Stimulated activated CD4-positive, alpha-beta T cell treated with anti-CD3 and anti-CD28 coated beads, Interleukin-2, amount 100 ng/mL, for 4 hours (primary cell): ENCODE data around the gene WDR36.

Experiments used
- DNase-seq: peaks from one replicate; pipeline ENCODE4 v3.0.0-alpha.2; 2020; ENCODE audit warnings: low read depth

The WDR36 gene

DNA sequence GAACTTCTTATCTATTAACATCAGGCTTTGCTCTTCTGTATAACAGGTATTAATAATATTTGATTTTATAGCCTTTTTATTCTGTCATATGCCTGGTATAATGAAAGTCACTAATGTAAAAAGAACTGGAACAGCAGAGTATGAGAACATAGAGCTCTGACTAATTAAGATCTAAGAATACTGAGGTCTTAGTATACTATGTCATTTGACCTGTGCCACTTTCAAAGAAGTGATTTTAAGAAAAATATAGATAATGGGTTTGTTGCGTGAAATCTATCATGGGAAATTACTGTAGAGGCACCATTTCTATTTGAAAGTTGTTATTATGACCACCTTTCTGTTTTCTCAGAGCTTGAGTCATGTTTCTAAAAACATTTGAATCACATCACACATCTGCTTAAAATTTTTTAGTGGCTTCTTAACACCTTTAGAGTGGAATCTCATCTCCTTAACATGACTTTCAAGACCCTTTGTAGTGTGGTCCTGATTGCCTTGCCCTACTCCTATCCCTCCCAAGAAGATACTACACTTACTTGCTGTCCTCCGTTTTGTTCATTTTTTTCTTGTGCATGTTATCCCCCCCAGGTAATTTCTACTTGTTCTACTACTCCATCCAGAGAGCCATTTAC, 14.3 kb downstream of the WDR36 start:
- no peak for DNase-seq

DNA sequence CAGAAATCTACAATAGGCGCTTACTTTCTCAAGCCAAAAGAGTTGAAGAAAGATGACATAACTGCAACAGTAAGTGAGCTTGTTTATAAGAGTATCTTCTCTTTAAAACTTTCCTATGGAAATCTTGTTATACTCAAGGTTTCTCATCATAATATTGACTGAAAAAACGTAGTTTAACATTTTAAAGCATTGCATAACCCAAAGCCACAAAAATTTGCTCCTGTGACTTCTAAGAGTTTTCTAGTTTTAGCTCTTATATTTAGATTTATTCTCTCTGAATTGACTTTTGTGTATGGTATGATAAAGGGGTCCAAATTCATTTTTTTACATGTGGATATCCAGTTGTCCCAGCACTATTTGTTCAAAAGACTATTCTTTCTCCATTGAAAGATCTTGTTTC, 15.2 kb downstream of the WDR36 start:
- no peak for DNase-seq

DNA sequence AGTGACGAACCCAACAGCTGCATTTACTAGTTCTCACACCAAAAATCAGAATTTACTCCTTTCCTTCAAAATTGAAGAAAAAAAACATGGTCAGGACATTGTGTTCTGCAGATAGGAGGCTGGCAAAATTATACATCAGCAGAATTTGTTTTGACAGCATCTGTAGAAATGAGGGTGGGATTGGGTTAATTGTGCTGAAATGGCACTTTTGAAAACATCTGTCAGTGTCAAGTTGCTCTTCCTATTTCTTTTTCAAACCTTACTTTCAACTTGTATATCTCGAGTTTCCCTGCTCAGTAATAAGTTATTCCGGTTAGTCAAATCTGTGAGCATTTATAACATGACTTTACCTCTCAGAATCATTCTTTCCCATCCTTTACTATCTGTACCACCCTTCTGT, 19.8 kb downstream of the WDR36 start:
- no peak for DNase-seq

DNA sequence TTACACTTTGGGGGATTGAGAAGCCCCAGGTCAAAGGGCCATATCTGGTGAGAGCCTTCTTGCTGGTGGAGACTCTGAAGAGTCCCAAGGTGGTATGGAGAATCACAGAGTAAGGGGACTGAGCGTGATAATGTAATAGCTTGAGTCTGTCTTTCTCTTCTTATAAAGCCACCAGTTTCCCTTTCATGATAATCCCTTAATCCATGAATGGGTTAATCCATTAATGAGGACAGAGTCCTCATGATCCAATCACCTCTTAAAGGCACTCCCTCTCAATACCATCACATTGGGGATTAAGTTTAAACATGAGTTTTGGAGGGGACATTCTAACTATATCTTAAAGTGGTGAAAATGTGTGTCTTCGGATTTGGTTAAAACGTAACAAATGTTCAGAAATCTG, 21.5 kb downstream of the WDR36 start:
- no peak for DNase-seq

DNA sequence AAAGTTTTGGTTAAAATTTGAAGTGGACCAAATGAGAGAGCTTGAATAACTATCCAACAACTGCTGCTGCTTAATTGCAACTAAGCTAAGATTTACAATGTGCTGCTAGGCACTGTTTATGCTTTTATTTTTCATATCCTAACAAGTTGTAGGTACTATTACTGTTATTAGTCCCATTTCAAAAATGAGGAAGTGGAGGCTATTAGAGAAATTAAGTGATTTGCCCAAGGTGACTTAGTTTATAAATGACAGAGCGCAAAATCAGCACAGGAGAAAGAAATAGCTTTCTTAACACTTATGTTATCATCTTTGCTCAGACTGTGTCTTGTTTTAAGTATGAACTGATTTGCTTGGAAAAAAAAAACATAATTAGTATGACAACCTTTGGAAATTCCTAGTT, 23.1 kb downstream of the WDR36 start:
- DNase-seq: no peak

DNA sequence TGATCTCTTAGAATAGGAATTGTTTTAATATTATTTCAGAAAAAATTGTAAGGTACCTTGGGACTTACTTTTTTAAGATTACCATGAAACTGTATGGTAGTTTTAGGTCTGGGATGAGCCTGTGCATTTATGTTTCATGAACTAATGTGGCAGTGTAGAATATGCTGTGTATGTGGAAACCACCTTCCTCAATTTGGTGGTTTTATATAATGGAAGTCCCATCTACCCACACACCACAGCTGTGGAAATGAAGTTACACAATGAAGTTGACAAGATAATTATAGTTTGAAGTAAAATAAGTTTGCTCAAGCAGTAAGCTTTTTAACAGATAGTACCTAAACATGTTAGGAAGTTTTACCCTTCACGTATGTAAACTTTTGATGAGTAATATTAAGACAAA, 24.4 kb downstream of the WDR36 start:
- no peak for DNase-seq

DNA sequence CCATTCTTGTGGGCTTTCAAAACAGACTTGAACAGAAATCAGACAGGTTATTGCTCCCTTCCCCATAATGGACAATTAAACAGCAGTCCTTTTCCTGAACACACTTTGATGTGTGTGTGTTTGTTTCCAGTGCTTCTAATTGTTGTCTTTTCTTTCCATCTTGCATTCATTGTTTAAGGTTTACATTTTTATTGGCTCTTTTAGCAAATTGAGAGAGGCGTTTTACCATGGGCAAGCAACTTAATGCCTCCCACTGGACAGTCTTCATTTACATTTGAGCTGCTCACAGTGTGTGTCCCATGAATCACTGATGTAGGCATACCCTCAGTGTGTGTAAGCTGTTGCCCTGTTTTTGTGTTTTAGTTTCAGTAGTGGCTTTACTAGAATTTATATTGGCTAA, 25.0 kb downstream of the WDR36 start:
- DNase-seq: no peak

DNA sequence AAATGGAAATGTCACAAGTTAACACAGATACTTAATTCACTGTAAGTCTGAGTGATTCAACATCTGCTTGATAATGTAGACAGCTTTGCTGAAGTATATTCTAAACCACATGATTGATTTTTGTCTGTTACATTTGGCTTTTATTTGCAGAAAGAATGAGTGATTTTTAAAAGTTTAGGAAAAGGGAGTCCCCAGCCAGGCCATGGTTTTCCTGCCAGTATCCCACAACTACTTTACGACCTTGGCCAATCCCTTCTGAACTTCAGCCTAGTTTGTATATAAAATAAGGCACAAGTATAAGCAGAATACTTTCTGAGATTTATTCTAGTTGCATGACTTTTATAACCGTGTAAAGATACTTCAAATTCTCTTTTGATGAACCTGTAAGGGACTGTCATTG, 27.1 kb downstream of the WDR36 start:
- no peak for DNase-seq

DNA sequence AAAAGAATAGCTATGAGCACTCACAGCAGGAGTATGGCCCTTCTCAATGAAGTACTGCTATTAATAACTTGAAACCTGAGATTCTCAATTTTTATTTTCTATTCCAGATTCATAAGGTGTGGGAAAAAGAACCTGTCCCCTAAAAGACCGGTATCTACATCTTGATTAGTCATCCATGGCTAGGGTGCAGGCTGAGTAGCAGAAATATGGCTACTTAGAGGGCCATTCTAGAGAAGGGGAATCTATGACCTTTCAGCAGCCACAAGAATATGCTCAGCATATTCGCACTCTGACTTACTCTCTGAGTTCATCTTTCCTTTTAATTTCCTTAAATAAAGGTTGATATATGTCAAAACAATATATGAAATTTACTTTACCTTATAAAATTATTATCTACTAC, 27.7 kb downstream of the WDR36 start:
- DNase-seq: no peak

DNA sequence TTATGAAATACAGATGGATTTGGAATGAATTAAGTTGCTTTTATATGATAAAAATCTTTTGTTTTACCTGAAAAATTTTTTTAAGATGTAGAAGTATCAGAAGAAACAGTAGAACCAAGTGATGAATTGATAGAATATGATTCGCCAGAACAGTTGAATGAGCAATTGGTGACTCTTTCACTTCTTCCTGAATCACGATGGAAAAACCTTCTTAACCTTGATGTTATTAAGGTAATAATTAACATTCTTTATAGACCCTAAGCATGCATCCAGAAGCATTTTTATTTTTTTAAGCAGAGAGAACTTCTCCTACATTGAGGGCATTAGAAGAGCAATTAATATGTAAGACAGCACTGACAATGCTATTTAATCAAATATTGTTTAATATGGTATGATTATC, 28.8 kb downstream of the WDR36 start:
- DNase-seq: no peak

DNA sequence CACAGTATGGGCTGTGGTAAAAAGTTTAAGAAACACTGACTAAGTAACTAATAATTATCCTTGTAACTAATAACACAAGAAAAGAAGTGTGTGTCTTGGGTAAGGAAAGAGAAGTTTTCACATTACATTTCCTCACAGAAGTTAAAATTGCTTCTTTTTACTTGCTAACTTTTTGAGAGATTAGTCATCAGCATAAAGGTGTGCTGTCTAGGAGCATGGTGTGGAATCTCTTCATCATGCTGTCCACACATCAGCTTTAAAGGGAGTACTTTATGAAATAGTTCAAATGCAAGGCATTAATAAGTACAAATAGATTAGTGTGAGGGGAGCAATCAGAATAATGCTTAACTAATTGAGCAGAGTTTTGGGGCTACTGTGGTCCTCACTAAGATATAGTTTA, 29.8 kb downstream of the WDR36 start:
- DNase-seq: no peak

DNA sequence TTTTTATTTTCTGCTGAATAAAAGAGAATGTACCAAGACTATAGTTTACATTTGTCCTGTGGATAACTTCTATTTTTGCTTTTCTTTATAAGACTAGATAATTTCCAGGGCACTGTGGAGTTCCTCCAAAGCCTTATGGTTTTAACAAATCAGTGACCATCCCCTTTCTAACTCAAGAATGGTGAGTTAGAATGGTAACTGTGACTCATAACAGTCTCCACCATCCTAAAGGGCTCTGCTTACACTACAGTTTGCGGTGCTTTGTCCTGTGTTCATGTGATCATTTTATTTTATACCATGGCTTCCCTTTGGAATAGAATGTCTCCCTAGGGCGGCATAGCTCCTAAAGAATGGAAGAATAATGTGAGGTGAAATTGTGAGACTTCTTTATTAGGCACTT, 30.2 kb downstream of the WDR36 start:
- DNase-seq: no peak

DNA sequence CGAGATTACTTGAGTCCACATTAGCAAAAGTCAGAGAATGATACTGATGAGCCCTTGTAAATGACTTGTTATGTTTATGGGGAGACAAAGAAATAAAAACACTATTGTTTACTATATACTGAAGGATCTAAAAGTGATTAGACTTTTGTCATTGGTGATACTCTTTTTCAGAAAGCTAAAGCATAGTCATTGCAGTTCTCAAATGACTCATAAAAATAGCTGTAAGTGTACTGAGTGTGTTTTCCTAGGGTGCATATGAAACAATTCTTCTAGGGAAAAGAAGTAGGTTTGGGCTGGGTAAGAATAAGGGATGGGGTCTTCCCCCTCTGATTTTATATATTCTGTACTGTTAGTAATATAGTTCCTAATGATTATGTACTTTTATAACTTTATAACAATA, 32.6 kb downstream of the WDR36 start:
- DNase-seq: no peak

DNA sequence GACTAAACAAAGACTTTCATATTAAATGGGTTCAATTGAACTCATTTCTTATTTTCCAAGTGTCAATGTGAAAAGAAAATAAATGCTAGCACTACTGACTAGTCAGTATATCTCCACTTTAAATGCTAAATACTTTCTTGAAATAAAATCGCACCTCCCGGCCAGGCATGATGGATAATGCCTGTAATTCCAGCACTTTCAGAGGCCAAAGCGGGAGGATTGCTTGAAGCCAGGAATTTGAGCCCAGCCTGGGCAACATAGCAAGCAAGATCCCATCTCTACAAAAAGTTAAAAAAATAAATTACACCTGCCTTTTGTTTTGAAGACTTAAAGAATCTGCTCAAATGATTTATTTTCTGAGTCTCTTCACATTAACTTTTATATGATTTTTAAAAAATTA, 34.7 kb downstream of the WDR36 start:
- no peak for DNase-seq

DNA sequence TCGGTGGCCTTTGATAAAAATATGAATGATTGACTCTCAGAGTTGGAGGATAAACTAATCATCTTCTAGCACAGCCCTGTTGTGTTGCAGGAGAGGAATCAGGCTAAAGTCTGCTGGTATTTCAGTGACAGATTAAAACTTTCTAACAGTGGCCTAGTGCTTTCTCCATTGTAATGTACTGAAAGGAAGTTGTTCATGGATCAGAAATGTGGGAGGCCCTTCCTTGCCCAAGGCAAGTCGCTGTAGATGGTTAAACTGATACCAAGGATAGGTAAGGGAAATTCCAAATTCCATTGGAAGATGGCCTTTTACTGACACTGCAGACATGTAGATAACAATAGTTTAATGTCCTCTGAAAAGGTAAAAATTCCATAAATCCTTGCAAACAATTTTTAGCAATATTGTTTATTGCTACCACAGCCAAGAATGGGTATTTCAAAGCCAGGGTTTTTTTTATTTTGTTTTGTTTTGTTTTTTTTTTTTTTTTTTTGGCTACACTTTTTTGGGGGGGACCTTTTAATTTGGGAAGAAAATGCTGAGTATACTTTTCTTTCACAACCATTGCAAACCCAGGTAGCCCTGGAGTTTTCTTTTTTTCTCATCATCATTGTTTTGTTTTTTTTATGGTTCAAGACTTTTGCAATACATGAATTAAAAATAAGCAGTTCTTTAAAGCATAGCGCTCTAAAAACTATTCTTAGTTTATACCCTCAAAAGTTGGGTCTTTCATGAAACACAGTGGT, 35.5 kb downstream of the WDR36 start:
- DNase-seq: no peak

DNA sequence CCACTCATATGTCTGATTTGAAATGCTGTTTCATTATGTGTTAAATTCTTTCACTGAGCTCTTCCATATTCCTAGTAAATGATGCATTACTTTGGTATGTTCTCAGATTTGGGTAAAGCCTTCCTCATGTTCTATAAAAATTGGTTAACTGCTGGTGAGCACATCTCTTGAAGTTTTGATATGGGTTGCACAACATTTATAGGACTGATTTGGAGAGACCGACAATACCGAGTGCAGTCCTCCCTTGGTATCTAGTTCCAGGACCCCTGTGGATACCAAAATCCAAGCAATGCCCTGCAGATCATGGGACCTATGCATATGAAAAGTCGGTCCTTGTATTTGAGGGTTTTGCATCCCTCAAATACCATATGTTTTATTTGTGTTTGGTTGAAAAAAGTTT, 37.8 kb downstream of the WDR36 start:
- no peak for DNase-seq

DNA sequence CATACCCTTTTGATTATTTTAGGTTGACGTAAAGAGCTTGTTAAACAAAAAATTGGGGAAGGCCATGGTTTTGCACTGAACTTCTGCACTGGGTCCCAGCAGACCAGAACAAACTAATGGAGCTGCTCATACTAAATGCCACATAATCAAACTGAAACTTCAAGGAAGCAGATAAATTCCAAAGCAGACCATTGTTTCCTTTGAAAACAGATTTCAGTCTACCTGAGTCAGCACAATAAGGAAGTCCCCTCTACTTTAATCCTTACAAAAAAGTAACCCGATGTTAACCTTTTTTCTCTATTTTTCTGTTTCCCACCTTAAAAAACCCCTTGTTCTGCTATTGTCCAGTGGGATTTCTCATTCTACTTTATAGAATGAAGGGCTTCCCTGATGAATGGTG, 39.2 kb downstream of the WDR36 start:
- no peak for DNase-seq

DNA sequence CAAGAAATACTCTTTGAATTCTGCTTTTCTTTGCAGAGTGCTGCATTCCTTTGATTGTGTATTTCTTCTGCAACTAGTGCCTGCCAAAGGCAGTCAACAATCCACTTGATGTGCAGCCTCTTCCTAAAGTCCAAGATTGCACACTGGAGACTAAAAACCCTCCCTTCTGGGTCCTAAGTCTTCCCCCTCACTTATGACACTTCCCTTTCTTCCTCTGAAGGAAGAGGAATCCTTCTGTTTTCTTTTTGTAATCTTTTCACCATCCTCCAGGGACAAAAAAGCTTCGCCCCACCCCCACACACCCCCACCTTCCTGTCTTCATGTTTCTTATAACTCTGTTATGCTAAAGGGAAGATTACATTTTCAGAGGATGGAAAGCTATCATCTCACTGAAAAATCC, 39.9 kb downstream of the WDR36 start:
- no peak for DNase-seq

DNA sequence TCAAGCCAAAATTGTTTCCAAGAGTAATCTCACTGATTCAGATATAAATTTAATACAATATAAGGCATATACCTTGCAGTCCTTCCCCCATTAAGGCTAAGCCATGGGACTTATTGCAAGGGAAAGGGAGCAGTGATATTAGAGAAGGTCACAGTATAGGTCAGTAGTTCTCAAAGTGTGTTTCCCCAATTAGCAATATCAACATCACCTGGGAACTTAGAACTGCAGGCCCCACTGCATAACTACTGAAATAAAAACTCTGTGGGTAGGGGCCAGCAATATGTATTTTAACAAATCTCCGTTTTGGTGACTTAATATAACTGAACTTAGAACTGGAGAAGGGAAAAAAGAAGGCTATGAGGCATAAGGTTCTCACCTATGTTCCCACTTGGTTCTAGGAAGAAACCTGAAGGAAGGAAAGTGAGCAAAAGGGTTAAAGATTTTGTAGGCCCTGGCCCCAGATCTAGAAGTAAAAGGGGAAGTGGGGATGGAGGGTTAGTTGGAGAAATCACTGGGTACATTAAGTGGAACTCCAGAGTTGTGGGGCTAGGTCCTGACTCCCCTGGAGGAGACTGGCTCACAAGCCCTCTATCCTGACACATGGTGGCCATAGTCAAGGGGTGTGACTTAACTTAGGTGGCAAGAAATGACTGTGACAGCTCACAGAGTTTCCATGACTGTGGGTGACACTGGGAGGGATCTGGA, 40.7 kb downstream of the WDR36 start:
- no peak for DNase-seq

DNA sequence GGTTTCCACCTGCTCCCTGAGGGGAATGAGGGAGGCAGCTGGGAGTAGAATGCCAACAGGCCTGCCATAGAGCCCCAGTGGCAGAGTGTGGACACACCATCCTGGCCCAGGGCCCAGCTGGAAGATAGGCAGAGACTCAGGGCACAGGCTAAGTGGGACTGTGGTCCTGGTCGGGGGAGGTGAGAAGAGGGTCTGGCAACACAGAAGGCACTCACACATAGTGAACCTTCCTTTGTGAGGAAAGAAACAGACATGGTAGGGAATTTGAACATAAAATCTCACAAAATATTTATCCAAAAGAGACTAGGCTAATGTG, 41.2 kb downstream of the WDR36 start:
- DNase-seq: no peak

DNA sequence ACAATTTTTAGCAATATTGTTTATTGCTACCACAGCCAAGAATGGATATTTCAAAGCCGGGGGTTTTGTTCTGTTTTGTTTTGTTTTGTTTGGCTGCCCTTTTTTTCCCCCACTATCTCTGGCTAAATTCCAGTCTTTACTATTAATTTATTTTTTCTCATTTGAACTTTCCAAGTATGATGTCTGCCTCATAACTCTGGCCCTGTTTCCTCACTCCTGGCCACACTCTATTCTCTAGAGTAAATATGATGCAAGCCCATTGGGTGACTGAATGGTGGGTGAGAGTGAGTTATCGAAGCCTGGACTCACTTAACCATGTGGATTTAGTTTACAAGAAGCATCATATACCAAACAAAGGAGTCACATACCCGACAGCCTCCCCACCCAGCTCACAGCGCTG, 41.9 kb downstream of the WDR36 start:
- no peak for DNase-seq

DNA sequence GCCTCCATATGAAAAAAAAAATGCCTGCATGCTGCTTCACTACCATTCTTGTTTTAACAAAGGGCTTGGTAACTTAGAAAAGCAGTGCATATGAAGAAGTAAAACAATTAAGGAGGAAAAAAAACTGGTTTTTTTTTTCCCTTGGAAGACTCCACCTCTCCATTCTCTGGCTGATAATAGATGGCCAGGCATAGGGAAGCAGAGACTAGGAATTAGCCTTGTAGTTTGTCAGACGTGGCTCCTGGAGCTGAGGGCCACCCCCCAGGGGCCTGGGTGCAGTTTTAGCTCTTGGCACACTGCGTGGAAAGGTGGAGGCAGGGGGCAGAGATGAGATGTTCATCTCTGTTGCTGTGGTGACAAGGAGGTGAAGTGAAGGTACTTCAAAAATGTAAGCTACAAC, 42.7 kb downstream of the WDR36 start:
- no peak for DNase-seq

DNA sequence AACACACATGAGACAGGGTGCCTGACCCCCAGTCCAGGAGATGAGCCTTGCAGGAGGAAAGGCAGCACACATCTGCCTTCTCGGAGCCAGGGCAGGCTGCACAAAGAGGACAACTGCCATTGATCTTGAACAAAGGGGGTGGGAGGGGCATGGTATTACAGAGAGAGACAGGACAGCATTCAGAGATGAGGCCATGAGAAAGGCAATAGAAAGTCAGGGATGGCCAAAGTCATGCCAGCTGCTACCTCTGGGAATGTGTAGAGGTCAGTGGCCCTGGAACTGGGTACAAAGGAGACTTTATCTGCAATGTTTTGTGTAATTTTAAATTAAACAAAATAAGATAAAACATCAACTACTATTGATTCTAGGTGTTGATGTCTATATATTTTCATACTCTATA, 43.2 kb downstream of the WDR36 start:
- DNase-seq: no peak

DNA sequence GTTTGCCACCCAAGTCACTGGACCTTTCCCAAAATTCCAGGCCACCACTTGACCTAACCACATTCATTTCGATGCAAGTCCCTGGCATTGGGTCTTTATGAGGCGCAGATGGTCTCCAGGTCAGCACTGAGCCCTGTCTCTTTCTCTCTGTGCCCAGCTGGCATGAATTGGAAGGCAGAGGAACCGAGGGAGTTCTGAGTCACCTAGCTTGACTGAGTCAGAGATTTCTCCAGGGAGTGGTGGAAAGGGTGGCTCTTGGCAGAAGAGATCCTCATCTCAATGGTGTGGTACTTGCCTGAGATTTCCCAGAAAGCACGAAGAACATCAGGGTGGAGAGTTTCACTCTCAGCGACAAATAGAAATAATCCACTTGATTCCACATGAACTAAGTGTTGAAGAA, 43.8 kb downstream of the WDR36 start:
- DNase-seq: no peak
